HT1080 (cell line): ENCODE measurements around the gene PNCK. TPM values are rescaled to one million over a fixed set of nuclear protein-coding genes. Genes with fewer than 3 reads are reported as not detected.

Experiments
- DNase-seq: peaks from one replicate; pipeline ENCODE4 v3.0.0-alpha.2; 2015; ENCODE audit warnings: low read depth
- total RNA-seq: library from RNA; depleted of rRNA; stranded (reverse); fragments of >200 nt; shearing (Covaris generic); gene quantifications from 2 replicates; pipeline ENCODE4 v1.2.3, GENCODE V29; 2014

The PNCK gene
- total RNA-seq, 1 experiment from 2014 or later = not detected

DNA sequence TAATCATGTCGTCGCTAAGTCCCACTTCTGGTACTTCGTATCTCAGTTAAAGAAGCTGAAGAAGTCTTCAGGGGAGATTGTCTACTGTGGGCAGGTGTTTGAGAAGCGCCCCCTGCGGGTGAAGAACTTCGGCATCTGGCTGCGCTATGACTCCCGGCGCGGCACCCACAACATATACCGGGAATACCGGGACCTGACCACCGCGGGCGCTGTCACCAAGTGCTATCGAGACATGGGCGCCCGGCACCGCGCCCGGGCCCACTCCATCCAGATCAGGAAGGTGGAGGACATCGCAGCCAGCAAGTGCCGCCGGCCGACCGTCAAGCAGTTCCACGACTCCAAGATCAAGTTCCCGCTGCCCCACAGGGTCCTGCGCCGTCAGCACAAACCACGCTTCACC is 11.3 kb downstream of the PNCK start:
- DNase-seq = peak; percentile 36

DNA sequence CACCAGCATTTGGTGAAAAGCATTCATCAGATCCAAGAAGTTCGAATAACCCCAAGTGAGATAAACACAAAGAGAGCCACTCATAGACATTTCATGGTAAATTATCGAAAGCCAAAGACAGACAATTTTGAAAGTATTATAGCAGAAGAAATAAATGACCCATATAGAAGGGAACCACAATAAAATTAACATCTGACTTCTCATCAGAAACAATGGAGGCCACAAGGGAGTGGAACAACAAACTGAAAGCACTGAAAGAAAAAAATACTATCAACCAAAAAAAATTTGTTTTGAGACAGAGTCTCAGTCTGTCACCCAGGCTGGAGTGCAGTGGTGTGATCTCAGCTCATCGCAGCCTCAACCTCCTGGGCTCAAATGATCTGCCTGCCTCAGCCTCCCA is 14.3 kb downstream of the PNCK start:
- DNase-seq = no peak

DNA sequence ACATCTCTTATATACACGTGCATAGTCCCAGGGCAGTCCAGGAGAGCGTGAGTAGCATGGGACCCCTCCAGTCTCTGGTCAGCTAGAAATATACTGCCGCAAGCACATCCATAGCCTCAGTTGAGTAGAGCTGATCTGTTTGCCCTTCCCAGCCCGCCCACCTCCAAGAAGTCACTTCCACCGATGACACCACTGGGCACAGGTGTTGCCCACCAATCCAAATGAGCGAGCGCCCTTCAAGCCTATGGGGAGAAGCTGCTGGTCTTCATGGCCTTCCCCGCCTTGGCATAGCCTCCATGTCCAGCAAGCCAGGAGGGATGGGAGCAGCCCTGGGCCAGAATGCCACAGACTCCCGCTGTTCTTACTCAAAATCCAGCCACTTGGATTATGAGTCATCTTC is 16.5 kb downstream of the PNCK start:
- no peak for DNase-seq

DNA sequence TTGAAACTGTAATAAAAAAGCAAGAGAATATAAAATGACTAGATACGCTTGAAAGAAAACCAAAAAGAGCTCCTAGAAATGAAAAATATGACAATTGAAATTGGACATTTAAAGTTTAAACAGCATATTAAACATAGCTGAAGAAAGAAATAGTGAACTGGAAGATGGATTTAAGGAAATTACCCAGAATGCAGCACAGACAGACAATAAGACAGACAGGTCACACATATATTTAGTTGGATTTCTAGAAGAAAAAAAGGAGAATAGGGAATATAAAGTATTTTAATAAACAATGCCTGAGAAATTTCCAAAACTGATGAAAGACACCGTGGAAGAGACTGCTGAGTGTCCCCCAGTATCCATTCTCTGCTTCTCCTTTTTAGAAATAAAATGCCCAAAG is 20.1 kb downstream of the PNCK start:
- no peak for DNase-seq

DNA sequence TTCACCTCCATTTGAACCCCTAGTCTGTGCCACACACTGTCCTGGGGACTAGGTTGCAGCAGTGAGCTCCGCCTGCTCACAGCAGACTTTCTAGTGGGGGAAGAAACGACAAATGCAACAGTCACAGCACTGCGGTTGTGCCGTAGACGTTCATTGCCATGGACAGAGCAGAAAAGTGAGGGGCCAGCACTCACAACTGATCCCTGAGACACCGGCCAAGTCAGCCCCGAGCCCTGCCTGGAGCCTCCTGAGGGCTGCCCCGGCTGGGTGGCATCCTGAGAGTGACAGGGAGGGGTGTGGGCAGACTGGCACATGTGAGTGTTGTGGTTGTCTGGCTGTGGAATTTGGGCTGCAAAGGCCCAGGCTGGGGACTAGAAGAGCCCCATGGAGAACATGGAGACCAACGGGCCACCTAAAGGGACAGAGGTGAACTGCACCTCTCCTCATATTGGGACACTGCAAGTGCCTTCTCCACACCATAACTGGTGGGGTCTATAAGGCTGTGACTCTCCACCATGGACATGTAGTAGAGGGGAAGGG is 22.0 kb downstream of the PNCK start:
- no peak for DNase-seq

DNA sequence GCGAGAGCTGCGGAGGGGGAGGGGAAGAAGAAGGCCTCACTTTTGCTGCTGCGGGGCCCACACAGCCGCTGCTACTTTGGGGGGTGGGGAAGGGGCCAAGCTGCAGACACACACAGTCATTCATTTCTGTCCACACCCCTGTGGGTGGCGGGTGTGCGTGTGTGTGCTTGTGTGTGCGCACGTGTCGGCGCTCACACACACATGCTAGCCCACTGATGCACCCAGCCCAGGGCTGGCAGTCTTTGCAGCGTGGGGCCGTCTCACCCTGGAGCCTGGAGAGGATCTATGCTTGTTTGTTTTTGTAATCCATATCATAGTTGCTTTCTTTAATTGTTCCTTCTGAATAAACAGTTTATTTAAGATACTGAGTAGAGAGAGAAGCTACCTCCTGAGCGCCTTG is 22.7 kb downstream of the PNCK start:
- DNase-seq = no peak

DNA sequence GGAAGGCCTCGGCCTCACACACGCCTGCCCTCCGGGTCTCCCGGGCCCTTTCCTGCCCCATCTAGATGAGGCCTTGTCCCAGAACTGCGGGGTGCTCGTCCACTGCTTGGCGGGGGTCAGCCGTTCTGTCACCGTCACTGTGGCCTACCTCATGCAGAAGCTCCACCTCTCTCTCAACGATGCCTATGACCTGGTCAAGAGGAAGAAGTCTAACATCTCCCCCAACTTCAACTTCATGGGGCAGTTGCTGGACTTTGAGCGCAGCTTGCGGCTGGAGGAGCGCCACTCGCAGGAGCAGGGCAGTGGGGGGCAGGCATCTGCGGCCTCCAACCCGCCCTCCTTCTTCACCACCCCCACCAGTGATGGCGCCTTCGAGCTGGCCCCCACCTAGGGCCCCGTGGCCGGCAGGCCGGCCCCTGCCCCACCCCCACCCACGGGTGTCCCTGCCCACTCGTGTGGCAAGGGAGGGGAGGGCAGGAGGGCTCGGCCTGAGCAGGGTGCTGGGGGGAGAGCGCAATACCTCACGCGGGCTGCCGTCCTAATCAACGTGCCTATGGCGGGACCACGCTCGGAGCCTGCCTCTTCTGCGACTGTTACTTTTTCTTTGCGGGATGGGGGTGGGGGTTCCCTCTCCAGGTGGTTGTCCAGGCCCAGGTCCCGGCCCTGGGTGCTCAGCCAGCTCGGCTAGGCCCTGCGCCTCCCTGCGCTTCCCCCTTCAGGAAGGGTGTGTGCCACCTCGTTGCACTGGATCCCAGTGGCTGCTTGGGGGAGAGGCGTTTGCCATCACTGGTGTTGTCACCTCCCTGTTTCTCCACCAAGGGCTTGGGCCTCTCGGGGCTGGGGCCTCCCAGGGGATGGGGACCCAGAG is 23.5 kb downstream of the PNCK start:
- no peak for DNase-seq

DNA sequence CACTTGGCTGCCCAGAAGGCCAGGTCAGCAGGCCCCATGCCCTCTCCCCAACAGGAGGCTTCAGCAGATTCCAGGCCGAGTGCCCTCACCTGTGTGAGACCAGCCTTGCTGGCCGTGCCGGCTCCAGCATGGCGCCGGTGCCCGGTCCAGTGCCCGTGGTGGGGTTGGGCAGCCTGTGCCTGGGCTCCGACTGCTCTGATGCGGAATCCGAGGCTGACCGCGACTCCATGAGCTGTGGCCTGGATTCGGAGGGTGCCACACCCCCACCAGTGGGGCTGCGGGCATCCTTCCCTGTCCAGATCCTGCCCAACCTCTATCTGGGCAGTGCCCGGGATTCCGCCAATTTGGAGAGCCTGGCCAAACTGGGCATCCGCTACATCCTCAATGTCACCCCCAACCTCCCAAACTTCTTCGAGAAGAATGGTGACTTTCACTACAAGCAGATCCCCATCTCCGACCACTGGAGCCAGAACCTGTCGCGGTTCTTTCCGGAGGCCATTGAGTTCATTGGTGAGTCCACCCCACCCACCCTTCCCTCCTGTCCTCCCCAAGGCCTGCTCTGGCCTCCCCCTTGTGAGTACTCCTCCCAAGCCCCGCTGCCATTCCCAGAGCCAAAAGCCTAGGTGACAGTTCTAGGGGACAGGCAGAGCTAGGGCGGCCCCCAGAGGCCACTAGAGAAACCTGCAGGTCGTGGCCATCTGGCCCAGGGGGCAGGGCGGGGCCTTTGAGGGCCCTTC is 24.3 kb downstream of the PNCK start:
- no peak for DNase-seq

DNA sequence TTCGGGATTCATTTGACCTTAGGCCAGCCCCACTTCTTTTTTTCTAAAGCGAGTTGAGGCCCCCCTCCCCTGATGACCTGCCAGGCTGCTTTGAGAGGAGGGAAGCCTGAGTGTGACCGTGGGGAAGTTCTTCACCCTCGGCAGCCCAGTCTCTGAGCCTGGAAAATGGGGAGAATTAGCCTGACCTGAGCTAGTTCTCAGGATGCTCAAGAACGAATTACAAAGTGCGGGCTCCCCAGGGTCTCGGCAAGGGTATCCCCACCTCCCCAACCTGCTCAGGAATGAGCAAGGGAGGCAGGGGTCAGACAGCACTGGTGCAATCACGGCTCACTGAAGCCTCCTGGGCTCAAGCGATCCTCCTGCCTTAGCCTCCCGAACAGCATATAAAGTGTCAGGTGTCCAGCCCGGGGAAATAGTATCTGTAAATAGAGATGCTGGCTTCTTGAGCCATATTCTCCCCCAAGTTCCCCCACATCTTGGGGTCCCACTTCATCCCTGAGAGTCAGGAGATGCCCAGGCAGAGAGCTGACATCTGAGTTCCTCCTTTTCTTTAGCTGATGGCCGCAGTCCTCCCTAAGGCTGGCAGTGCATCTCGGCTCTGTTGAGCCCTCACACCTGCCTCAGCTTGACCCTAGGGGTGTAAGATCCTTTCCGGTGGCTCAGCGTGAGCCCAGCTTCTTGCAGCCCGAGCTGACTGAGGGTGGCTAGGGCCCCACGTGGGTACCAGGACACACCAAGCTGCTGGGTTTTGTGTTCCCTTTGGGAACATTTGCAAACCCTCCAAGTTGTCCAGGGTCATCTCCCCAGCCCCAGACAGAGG is 25.0 kb downstream of the PNCK start:
- no peak for DNase-seq

DNA sequence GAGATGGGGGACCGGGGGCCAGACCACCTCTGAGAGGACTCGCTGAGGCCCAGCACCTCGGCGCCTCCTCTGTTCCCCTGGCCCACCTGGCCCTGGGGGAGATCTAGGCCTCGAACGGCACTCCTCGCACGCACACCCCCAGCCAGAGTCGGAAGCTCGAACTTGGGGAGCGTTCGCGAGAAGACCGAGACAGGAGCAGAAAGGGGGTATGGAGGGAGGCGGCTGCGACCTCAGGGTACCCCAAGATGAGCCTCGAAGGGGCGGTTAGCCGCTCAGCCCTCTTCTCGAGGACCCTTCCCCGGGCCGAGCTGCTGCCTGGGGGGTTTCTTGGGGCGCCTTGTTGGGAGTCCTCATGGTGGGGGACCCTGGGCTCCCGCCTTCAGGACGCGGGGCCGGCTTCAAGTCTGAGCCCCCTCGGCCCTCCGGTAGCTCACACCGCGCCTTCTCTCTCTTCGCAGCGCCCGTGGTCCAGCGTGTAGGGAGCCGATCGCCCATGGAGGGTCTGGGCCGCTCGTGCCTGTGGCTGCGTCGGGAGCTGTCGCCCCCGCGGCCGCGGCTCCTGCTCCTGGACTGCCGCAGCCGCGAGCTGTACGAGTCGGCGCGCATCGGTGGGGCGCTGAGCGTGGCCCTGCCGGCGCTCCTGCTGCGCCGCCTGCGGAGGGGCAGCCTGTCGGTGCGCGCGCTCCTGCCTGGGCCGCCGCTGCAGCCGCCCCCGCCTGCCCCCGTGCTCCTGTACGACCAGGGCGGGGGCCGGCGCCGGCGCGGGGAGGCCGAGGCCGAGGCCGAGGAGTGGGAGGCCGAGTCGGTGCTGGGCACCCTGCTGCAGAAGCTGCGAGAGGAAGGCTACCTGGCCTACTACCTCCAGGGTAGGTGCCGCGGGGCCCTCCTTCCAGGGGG is 25.9 kb downstream of the PNCK start:
- no peak for DNase-seq

DNA sequence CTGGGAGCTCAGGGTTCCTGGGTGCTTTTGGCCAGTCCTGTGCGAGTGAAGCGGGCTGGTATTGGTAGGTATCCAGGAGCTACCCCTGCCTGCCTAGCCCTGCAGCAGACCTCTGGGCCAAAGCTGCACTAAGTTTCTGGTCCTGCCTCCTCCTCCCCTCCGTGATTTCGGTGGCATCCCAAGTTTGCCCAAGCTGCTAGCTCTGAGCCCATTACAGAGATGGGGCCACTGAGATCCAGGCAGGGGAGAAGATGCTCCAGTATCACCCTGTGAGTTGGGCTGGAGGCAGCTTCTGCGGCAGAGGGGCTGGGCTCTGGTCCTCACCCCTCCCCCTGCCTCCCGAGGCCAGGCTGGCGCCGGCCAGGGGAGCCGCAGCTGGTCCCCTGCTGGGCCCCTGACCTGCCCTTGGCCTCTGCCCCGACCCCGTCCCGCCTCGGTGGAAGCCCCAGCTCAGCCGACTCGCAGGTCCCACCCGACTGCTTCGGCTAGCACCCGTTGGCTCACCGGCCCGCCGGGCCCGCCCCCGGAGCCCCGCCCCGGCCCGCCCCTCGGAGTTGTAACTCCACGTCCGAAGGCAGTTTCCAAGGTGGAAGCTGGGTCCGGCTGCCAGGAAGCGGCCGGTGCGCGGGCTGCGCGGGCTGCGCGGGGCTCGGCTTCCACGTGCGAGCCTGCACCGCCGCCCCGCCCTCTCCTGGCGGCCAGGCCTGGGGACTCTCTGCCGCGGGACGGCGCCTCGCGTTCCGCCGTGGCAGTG is 26.8 kb downstream of the PNCK start, which contains the start of gene DUSP9:
TSS of gene DUSP9 (plus strand) at position 584 of the 754 bp plus-strand sequence. CDS start 751 bp downstream, outside the sequence.
- no peak for DNase-seq

DNA sequence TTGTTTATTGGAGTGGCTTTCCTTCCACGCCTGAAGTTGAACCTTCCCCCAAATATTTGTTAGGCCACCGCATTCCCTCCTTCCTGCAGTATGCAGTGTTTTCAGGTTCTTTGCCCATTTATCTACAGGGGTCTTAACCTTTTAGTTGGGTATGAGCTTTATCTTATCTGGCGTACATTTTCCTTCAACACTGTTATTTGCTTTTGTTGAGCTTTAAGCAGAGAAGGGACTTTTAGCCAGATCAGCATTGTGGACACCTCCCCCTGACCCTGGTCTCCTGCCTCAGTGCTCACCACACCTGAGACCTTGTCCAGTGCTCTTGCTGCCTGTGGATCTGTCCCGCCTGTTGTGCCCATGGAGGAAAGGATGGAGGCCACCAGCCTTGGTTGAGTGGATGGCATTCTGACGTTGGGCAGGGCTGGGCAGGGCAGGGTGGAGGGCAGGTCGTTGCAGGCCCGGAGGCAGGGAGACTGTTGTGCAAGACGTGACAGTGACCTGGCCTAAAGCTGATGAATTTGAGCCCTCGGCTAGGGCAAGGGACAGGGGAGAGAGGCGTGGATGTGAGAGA is 27.6 kb downstream of the PNCK start:
- DNase-seq = no peak

DNA sequence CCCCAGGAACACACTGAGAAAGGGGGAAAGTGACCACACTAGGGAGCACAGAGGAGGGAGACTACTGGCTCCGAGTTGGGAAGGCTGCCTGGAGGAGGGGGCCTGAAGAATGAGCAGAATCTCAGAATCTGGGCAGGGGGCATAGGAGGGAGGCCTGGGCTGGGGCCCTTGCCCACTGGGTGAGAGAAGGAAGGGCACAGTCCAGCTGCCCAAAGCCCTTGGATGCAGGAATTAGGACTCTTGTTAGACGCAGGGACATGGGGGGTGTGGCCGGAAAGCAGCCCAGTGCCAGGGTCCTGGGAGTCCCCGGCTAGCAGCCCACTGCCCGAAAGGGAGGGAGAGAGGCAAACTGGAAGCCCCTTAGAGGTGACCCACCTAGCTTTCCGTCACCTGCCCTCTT is 28.5 kb downstream of the PNCK start:
- no peak for DNase-seq

DNA sequence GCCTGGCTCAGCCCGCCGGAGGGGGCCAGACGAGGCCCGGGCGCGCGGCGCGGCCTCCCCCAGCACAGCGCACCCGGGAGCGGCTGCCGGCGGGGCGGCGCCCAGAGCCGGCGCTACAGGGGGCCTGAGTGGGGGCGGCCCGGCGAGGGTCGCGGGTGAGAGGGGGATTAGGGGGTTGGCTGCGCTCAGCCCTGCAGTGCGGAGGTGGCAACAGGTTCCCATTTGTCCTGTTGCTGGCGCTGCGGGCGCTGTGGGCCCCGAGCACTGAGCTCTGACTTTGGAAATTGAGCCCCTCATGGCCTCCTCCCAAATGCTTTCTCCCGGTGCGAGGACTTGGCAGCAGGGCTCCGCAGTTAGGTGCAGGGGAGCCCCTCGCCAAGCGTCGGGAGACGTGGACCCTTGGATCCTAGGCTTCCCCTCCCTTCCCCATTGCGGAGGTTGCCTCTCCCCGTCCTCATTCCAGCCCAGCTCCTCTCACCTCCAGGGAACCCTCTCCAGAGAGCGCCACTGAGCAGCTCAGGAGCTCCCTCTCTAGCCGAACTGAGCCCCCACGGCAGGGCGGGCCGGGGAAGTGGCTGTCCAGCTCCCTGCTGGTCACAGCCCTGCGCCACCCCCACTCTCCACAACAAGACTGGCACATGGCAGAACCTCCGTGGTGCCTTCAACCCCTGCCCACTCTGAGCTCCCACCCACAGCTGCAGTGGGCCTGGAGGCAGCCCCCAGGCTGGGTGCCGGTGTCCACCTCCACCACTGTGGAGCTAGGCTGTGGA is 29.1 kb downstream of the PNCK start:
- no peak for DNase-seq

DNA sequence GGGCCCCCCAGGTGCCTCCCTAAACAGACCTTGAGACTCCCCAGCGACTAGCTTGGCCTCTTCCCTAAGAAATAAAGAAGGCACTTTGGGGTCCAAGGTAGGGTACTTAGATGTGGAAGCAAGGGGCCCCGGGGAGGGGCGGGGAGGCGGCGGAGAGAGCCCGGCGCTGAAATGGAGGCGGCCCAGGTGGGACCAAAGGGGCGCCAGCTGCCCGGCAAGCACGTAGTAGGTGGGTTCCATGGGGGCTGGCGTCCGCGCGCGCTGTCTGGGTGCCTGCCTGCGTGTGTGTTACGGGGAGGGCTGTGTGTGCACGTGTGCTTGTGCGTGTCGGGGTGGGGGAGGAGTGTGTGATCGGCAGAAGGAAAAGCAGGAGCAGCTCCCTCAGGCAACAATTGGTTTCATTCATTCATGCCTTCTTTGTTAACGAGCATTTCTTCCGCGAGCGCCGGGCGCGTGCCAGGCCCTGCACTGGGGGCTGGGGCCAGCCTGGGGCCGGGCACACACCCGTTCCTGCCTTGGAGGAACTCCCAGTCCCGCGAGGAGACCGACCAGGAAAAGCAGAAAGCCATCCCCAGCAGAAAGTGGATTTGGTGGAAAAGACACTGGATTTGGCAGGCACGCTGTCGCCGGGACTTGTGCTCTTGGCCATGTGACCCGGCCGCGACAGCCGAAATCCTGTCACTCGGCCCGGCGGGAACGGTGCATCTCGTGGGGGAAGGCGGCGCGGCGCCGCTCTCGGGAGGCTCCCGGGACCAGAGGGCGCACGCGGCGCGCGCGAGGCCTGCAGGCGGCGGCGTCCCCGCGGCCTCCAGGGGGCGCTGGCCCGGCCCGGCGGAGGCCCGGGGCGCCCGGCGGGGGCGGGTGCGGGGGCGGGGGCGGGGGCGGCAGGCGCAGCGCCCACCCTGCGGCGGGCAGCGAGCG is 29.9 kb downstream of the PNCK start:
- no peak for DNase-seq

DNA sequence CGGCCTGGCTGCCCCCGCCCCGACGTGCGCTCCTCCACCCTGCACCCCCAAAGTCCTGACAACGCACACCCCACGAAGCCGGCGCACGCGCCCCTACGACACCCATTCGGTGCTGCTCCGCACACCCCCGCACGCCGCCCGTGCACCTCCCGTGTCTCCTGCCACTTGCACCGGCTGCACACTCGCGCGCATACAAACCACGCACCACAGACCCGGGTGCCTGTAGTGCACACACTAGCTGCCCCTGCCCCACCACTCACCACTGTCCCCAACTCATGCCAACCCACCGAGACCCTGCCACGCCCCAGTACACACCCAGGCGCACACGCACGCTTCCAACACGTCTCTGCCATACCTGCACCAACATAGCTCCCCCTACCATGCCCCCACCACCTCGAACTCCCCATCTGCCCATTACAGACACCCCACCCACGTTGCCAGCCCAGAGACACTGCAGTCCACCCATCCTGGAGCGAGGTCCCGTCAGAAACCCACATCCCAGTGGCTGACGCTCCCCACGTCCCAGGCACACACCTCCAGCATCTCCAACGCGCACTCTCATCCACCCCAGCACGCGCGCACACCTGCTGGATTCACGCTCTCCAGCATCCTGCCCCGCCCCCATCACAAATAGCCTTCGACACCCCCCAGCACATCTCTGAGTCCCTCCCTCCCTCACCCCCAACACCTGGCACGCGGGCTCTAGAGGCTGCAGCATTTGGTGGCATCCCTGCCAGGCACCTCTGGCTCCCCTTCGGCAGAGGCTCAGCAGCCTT is 30.8 kb downstream of the PNCK start:
- DNase-seq = no peak
